RWPE1 (cell line): ENCODE data around the gene KCNK3.
"Not testable (repeated sequence)": the region's sequence is repeated elsewhere in the genome, so short reads cannot be mapped to it uniquely, and the experiment has no call there.

Experiments
- CTCF ChIA-PET: fragments of 350-600 bp; sonication (Branson Sonifier 250); formaldehyde crosslinking; extraction: SDS; loops from one replicate; lab custom pipeline; 2021; lab: Yijun Ruan, JAX
- POLR2A ChIA-PET: fragments of 400-600 bp; formaldehyde crosslinking; extraction: SDS; loops from one replicate; lab custom pipeline; 2020; ENCODE audit warnings: antibody characterized with exemption; ENCODE audit not compliant: low non-redundant PET; lab: Yijun Ruan, JAX
- DNase-seq: peaks from one replicate; pipeline ENCODE4 v3.0.0; 2012; ENCODE audit warnings: low spot score
- H3K27ac ChIP-seq: fragments of 450-650 bp; 2 replicates; pipeline ENCODE4 v1.5.1; 2017
- CTCF ChIP-seq: fragments of 450-650 bp; conservative IDR thresholded peaks from 2 replicates; pipeline ENCODE4 v1.5.1; 2017; ENCODE audit warnings: low read depth, mild to moderate bottlenecking

The KCNK3 gene

GRCh38 chr2:26759845-26760244, 67.3 kb downstream of the KCNK3 start:
- ChIA-PET POLR2A (no interaction called here), CTCF (interaction anchor here (0.6 kb wide), 1 partner anchor 1134 kb away, joined by 3 read pairs; no protein-coding TSS in a partner anchor)
- TF ChIP-seq CTCF: no peak

GRCh38 chr2:26760991-26761390, 68.5 kb downstream of the KCNK3 start:
- H3K27ac ChIP-seq, CTCF ChIA-PET, POLR2A ChIA-PET, DNase-seq: not testable (repeated sequence)

More at GRCh38 chr2:26759845-26760244, 67.3 kb downstream of the KCNK3 start:
- H3K27ac ChIP-seq: peak overlapping the region; percentile 14; the same call in 1 of the 2 replicates
- no peak for DNase-seq

- CTCF ChIA-PET: no interaction called here
- H3K27ac ChIP-seq: peak overlapping the region; percentile 97; the same call in 1 of the 2 replicates
- POLR2A ChIA-PET: no interaction called here
- TF ChIP-seq CTCF: no peak
- no peak for DNase-seq
Measured at GRCh38 chr2:26763019-26763418, 70.5 kb downstream of the KCNK3 start.

- peak within 1 kb of the TSS; percentile 97 for H3K27ac ChIP-seq
- CTCF ChIA-PET: interaction anchor here (0.6 kb wide), 1 partner anchor 187 kb away, joined by 3 read pairs; no protein-coding TSS in a partner anchor
- DNase-seq: peak; percentile 68
- no peak for TF ChIP-seq CTCF
- POLR2A ChIA-PET: interaction anchor here (0.7 kb wide), 1 partner anchor 12 kb away, joined by 3 read pairs; no protein-coding TSS in a partner anchor
Measured at GRCh38 chr2:26764078-26764887, 71.8 kb downstream of the KCNK3 start, which contains the start of gene SLC35F6. TSS of gene SLC35F6 (plus strand) at chr2:26764284. CDS start at chr2:26764350, 66 bp downstream.

- H3K27ac ChIP-seq: peak overlapping the region; percentile 97
- CTCF ChIA-PET: no interaction called here
- DNase-seq: no peak
- POLR2A ChIA-PET: no interaction called here
- TF ChIP-seq CTCF: no peak
Measured at GRCh38 chr2:26764906-26765305, 72.4 kb downstream of the KCNK3 start.

- peak overlapping the region; percentile 97 for H3K27ac ChIP-seq
- DNase-seq: no peak
- ChIA-PET CTCF (no interaction called here), POLR2A (no interaction called here)
- TF ChIP-seq CTCF: no peak
Measured at GRCh38 chr2:26765475-26766200, 73.1 kb downstream of the KCNK3 start.
